Ishikawa (cell line): ENCODE results near the gene ADH6.

Experiments
- EP300 ChIP-seq: IDR thresholded peaks from 2 replicates; pipeline ENCODE4 v1.6.1; 2012; ENCODE audit warnings: borderline replicate concordance
- RAD21 ChIP-seq: IDR thresholded peaks from 2 replicates; pipeline ENCODE4 v1.6.1; 2012; ENCODE audit warnings: low read depth
- TAF1 ChIP-seq: IDR thresholded peaks from 2 replicates; pipeline ENCODE4 v1.6.1; 2012; ENCODE audit warnings: low read depth, mild to moderate bottlenecking
- TCF12 ChIP-seq: IDR thresholded peaks from 2 replicates; pipeline ENCODE4 v1.6.1; 2012; ENCODE audit warnings: low read depth
- TEAD4 ChIP-seq: IDR thresholded peaks from 2 replicates; pipeline ENCODE4 v1.6.1; 2012
- USF1 ChIP-seq: IDR thresholded peaks from 2 replicates; pipeline ENCODE4 v1.6.1; 2012
- YY1 ChIP-seq: IDR thresholded peaks from 2 replicates; pipeline ENCODE4 v1.6.1; 2012; ENCODE audit warnings: low read depth
- ZBTB7A ChIP-seq: IDR thresholded peaks from 2 replicates; pipeline ENCODE4 v1.6.1; 2012; ENCODE audit warnings: low read depth

- no peak for TF ChIP-seq RAD21
- no peak for TF ChIP-seq TAF1
- no peak for TF ChIP-seq TCF12
- no peak for TF ChIP-seq TEAD4
- no peak for TF ChIP-seq YY1
- no peak for TF ChIP-seq EP300
- no peak for TF ChIP-seq ZBTB7A
- TF ChIP-seq USF1: no peak
Measured at GRCh38 chr4:99219072-99219471, at the start of gene ADH6.
